HG03457 (cell line): ENCODE data around the gene GABRG3.
"Not testable (repeated sequence)": the region's sequence is repeated elsewhere in the genome, so short reads cannot be mapped to it uniquely, and the experiment has no call there.

Experiments
- ATAC-seq: cut with Tn5 transposase; IDR thresholded peaks from one replicate; pipeline ENCODE4 v1.9.1; 2021; ENCODE audit warnings: moderate number of reproducible peaks; ENCODE audit not compliant: unreplicated experiment

The GABRG3 gene

GRCh38 chr15:27323801-27324200 is 352.8 kb downstream of the GABRG3 start:
- ATAC-seq = no peak

- no peak for ATAC-seq
Measured at GRCh38 chr15:27324886-27325615, 354.1 kb downstream of the GABRG3 start.

GRCh38 chr15:27327467-27328025 is 356.6 kb downstream of the GABRG3 start:
- no peak for ATAC-seq

- ATAC-seq = no peak
Measured at GRCh38 chr15:27328186-27328585, 357.2 kb downstream of the GABRG3 start.

- ATAC-seq = no peak
Measured at GRCh38 chr15:27328608-27329007, 357.6 kb downstream of the GABRG3 start.

- ATAC-seq = no peak
Measured at GRCh38 chr15:27330326-27330725, 359.3 kb downstream of the GABRG3 start.

GRCh38 chr15:27336676-27337075 is 365.7 kb downstream of the GABRG3 start:
- ATAC-seq = no peak

GRCh38 chr15:27339138-27339537 is 368.2 kb downstream of the GABRG3 start:
- ATAC-seq = no peak

GRCh38 chr15:27341780-27342343 is 370.9 kb downstream of the GABRG3 start:
- ATAC-seq = no peak

- ATAC-seq = no peak
Measured at GRCh38 chr15:27342991-27343390, 372.0 kb downstream of the GABRG3 start.

GRCh38 chr15:27352136-27352535 is 381.2 kb downstream of the GABRG3 start:
- ATAC-seq = no peak

- no peak for ATAC-seq
Measured at GRCh38 chr15:27353856-27354255, 382.9 kb downstream of the GABRG3 start.

- ATAC-seq = no peak
Measured at GRCh38 chr15:27358751-27359434, 387.9 kb downstream of the GABRG3 start.

- no peak for ATAC-seq
Measured at GRCh38 chr15:27359586-27359985, 388.6 kb downstream of the GABRG3 start.

GRCh38 chr15:27360316-27360715 is 389.3 kb downstream of the GABRG3 start:
- no peak for ATAC-seq

- ATAC-seq = no peak
Measured at GRCh38 chr15:27361438-27361837, 390.5 kb downstream of the GABRG3 start.

GRCh38 chr15:27365456-27365855 is 394.5 kb downstream of the GABRG3 start:
- ATAC-seq = no peak

- not testable (repeated sequence) for ATAC-seq
Measured at GRCh38 chr15:27377391-27377790, 406.4 kb downstream of the GABRG3 start.

GRCh38 chr15:27382361-27383025 is 411.5 kb downstream of the GABRG3 start:
- no peak for ATAC-seq

GRCh38 chr15:27383726-27384125 is 412.7 kb downstream of the GABRG3 start:
- ATAC-seq = no peak

GRCh38 chr15:27392163-27392562 is 421.2 kb downstream of the GABRG3 start:
- no peak for ATAC-seq
